GM18858 (cell line): ENCODE data around the gene EFCC1.
"Not testable (repeated sequence)": the region's sequence is repeated elsewhere in the genome, so short reads cannot be mapped to it uniquely, and the experiment has no call there.

Experiments
- ATAC-seq: cut with Tn5 transposase; IDR thresholded peaks from one replicate; pipeline ENCODE4 v1.9.1; 2021; ENCODE audit not compliant: unreplicated experiment

The EFCC1 gene

GRCh38 chr3:129069313-129070085, 68.4 kb downstream of the EFCC1 start:
- ATAC-seq: not testable (repeated sequence)

GRCh38 chr3:129070086-129070885, 69.2 kb downstream of the EFCC1 start:
- ATAC-seq: no peak

DNA sequence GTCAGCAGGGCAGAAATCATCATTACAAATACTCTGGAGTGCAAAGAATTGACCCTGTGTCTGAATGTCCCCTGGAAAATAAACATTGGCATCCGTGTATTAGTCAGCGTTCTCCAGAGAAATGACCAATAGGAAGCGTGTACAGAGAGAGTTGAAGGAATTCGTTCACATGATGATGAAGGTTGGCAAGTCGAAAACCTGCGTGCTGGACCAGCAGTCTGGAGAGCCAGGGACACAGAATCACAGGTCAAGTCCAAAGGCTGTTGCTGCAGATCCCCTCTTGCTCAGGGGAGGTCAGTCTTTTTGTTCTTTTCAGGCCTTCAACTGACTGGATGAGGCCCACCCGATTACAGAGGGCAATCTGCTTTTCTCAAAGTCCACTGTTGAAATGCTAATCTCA, 76.1 kb downstream of the EFCC1 start:
- no peak for ATAC-seq

DNA sequence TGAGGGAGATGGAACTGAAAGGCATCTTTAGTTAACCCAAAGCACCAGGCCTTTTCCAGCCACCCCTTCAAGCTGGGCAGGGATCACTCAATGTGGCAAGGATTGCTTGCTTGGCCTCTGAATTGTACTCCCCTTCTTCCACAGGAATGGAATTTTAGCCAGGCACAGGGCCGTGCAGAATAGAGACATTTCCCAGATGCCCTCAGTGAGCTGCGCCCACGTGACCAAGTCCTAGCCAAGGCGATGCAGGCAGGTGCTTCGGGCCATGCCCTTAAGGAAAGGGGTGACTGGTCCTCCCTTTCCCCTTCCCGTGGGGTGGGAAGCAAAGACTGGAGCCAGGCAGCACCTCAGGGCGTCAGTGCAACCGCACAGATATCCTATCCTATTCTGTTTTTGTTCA, 77.4 kb downstream of the EFCC1 start:
- no peak for ATAC-seq

DNA sequence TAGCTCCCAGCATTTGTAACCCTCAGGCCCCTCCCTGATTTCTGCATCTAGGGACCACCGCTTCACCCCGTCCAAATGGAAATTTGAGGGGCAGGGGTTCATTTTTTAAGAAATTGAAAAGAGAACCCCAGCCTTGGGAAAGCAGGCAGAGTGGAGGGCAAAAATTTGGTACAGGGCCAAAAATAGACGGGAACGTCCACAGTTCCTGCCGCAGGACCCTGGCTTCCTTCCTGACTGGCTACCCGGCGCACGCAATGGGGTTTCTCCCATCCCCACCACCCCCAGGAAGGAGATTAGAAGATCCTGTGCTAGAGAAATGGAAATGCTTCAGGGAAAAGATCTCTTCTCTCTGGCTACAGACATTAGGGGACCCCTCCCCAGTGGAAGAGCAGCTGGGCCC, 80.4 kb downstream of the EFCC1 start:
- ATAC-seq: no peak

- no peak for ATAC-seq
Observed at GRCh38 chr3:129082026-129082425, 80.9 kb downstream of the EFCC1 start.

DNA sequence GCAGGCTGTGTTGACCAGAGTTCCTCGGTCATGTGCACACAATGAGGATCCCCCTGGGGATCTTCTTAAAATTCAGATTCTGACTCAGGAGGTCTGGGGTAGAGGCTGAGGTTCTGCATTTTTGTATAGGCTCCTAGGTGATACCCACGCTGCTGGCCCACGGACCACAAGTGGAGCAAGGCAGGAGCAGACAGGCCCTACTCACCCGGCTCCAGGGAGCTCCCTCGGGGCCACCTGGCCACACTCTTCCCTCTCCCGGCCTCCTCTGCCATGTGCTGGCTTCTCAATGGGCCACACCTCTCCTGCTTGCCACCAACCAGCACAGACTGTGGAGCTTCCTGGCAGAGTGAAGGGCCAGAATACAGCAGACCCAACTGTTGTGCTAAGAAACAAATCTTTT, 83.4 kb downstream of the EFCC1 start:
- no peak for ATAC-seq

- ATAC-seq: no peak
Observed at GRCh38 chr3:129085165-129085715, 84.1 kb downstream of the EFCC1 start.

DNA sequence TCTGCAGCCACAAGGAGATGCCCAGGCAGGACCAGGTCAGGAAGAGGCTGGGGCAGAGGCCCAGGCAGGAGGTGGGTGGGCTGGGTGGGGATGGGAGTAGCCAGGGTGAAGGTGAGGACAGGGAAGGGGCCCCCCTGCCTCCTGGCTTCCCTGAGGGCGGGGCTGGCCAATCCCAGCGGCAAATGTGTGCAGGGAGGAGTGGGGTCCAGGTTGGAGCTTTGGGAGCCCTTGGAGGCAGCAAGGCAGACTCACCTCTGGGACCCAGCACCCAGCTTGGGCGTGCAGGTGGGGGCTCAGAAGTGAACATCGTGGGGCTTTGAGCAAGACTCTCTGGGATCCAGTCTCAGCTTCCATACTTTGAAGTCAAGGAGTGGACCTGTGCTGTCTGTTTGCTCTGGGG, 84.7 kb downstream of the EFCC1 start:
- no peak for ATAC-seq

GRCh38 chr3:129087138-129087702, 86.1 kb downstream of the EFCC1 start:
- no peak for ATAC-seq

- not testable (repeated sequence) for ATAC-seq
Observed at GRCh38 chr3:129087904-129088303, 86.8 kb downstream of the EFCC1 start.

DNA sequence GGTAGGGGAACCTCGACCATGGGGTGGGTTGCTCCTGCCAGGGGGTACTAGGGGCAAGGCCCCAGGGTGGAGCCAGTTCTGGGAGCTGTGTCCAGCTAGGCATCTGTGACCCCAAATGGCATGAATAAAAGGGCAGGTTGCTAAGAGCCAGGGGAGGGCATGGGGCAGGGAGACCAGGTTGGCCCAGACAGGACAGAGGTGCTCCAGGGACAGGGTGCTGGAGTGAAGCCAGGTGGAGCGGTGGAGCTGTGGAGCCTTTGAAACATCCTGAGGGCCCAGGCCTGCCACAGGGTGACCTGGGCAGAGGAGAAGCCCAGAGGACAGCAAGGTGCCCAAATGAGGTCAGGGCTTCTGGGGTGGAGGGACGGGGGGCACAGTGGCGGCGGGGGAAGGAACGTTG, 87.2 kb downstream of the EFCC1 start:
- not testable (repeated sequence) for ATAC-seq
